K562 (cell line): Measurements from ENCODE around the gene R3HDM1. TPM values are rescaled to one million over a fixed set of nuclear protein-coding genes. Genes with fewer than 3 reads are reported as not detected.

ENCODE experiments used
- BCL6 ChIP-seq: fragments of 250-450 bp; sonication (Bioruptor Pico); IDR thresholded peaks from 2 replicates; pipeline ENCODE4 v1.4.0; 2020
- CBX3 ChIP-seq, 2 experiments: IDR thresholded peaks; 1 replicate in 1 of 2; 2 replicates in 1 of 2; pipeline ENCODE4 v1.6.1; 2012; ENCODE audit warnings: inconsistent platforms in 2 of 2, low read length in 2 of 2, borderline replicate concordance in 1 of 2, control low read depth in 1 of 2
- CTCF ChIP-seq, 3 experiments: IDR thresholded peaks in 2 of 3; conservative IDR thresholded peaks in 1 of 3; 2 replicates each; pipeline ENCODE4 v1.5.1; 2011 to 2012; ENCODE audit warnings: low read length in 3 of 3, mild to moderate bottlenecking in 3 of 3, control low read depth in 2 of 3, improper control_type of control experiment in 1 of 3, inconsistent platforms in 1 of 3, low read depth in 1 of 3, mixed read lengths in 1 of 3, moderate library complexity in 1 of 3; ENCODE audit not compliant: insufficient read depth in 2 of 3
- CUX1 ChIP-seq: fragments of 200-800 bp; sonication (Bioruptor generic); IDR thresholded peaks from 2 replicates; pipeline ENCODE4 v1.6.1; 2016; ENCODE audit warnings: missing genetic modification characterization, missing compliant biosample characterization
- EGR1 ChIP-seq: fragments of 450-650 bp; conservative IDR thresholded peaks from 2 replicates; pipeline ENCODE4 v1.6.1; 2017; ENCODE audit warnings: mild to moderate bottlenecking
- FOXJ3 ChIP-seq: sonication (generic); formaldehyde crosslinking; IDR thresholded peaks from 2 replicates; pipeline ENCODE4 v1.4.0; 2020; ENCODE audit warnings: mild to moderate bottlenecking, missing genetic modification reagents
- MAFK ChIP-seq: IDR thresholded peaks from 2 replicates; pipeline ENCODE4 v1.6.1; 2011; ENCODE audit warnings: low read length, improper control_type of control experiment
- MAX ChIP-seq: sonication (generic); formaldehyde crosslinking; IDR thresholded peaks from 2 replicates; pipeline ENCODE4 v1.9.0; 2022; ENCODE audit warnings: mild to moderate bottlenecking, missing genetic modification reagents
- POLR2AphosphoS5 ChIP-seq: IDR thresholded peaks from 2 replicates; pipeline ENCODE4 v1.6.1; 2011; ENCODE audit warnings: mild to moderate bottlenecking, low read depth, low read length, moderate library complexity; ENCODE audit not compliant: control insufficient read depth, insufficient read depth
- PREB ChIP-seq: sonication (generic); formaldehyde crosslinking; IDR thresholded peaks from 2 replicates; pipeline ENCODE4 v1.8.1; 2023; ENCODE audit warnings: mild to moderate bottlenecking, missing genetic modification reagents
- SIRT6 ChIP-seq: IDR thresholded peaks from one replicate; pipeline ENCODE4 v1.6.1; 2012; ENCODE audit warnings: low read depth, mild to moderate bottlenecking, control low read depth, inconsistent platforms, low read length, moderate library complexity
- TGIF2 ChIP-seq: sonication (generic); formaldehyde crosslinking; IDR thresholded peaks from 2 replicates; pipeline ENCODE4 v1.8.1; 2022; ENCODE audit warnings: mild to moderate bottlenecking, missing genetic modification reagents, moderate library complexity
- XRCC5 ChIP-seq: fragments of 200-400 bp; formaldehyde crosslinking; IDR thresholded peaks from 2 replicates; pipeline ENCODE4 v1.6.1; 2017; ENCODE audit warnings: low read depth, mild to moderate bottlenecking, low read length
- ZNF12 ChIP-seq: sonication (generic); formaldehyde crosslinking; IDR thresholded peaks from 2 replicates; pipeline ENCODE4 v1.4.0; 2020; ENCODE audit warnings: mild to moderate bottlenecking, missing genetic modification reagents
- ZNF197 ChIP-seq: fragments of 200-800 bp; sonication (Bioruptor generic); IDR thresholded peaks from 2 replicates; pipeline ENCODE4 v1.6.1; 2016; ENCODE audit warnings: low read depth, missing genetic modification characterization, missing compliant biosample characterization
- ZNF239 ChIP-seq: fragments of 250-450 bp; sonication (Bioruptor Pico); IDR thresholded peaks from 2 replicates; pipeline ENCODE4 v1.4.0; 2020; ENCODE audit warnings: mild to moderate bottlenecking
- ZNF263 ChIP-seq: sonication (generic); formaldehyde crosslinking; IDR thresholded peaks from 2 replicates; pipeline ENCODE4 v1.8.0; 2022; ENCODE audit warnings: mild to moderate bottlenecking, missing genetic modification reagents, borderline replicate concordance
- ZNF561 ChIP-seq: fragments of 450-650 bp; formaldehyde crosslinking; conservative IDR thresholded peaks from 2 replicates; pipeline ENCODE4 v1.4.0; 2020; ENCODE audit warnings: mild to moderate bottlenecking, moderate library complexity
- ZNF57 ChIP-seq: fragments of 450-650 bp; formaldehyde crosslinking; IDR thresholded peaks from 2 replicates; pipeline ENCODE4 v1.4.0; 2020; ENCODE audit warnings: mild to moderate bottlenecking, moderate library complexity
- polyA plus RNA-seq, 8 experiments: library from polyadenylated mRNA; depleted of rRNA in 4 of 8; stranded (reverse) in 5 of 8; unstranded in 3 of 8; fragments of >200 nt; fragmentation: Nextera tagmentation in 2 of 8; fragmentation: Illumina TruSeq in 1 of 8; extraction: Ambion mirVana in 2 of 8; extraction: Trizol in 1 of 8; gene quantifications; 2 replicates each; pipeline versions ENCODE4 v1.2.1 to v1.2.3, GENCODE V29; 2011 to 2014; ENCODE audit warnings: inconsistent platforms in 1 of 8, missing spikeins in 1 of 8
- total RNA-seq, 7 experiments: library from RNA; depleted of rRNA in 6 of 7; stranded (reverse); fragments of >200 nt in 6 of 7; fragmentation: Illumina TruSeq in 2 of 7; extraction: Trizol in 2 of 7; gene quantifications; 2 replicates each; pipeline versions ENCODE4 v1.2.1 to v1.2.3, GENCODE V29; 2011 to 2021; ENCODE audit warnings: low replicate concordance in 1 of 7

R3HDM1 gene
- total and polyA plus RNA-seq, 9 of the 15 experiments (the other 6 are each of a cell fraction or from before 2014, with no cell fraction given), result 12.4 to 89.4 (median 31.0) TPM

GRCh38 chr2:135531231-135532197 is at the start of gene R3HDM1 (continued):
- TF ChIP-seq CTCF (IDR thresholded peaks at IDR 0.05 in 2 of 3, conservative IDR thresholded peaks at IDR 0.05 in 1 of 3; ENCODE audit: insufficient read depth in 2 of 3, low read depth in 1 of 3, low read length in 3 of 3) (peak in 2 of 3 experiments; percentile 29 to 35; a peak in 4 of 6 replicates), SIRT6 (no peak), ZNF197 (no peak), ZNF57 (CRISPR knock-in tag) (no peak), CBX3 (IDR thresholded peaks at IDR 0.05; ENCODE audit: borderline replicate concordance in 1 of 2, low read length in 2 of 2) (no peak), ZNF263 (CRISPR knock-in tag) (peak; percentile 64; the same call in 1 of the 2 replicates), ZNF239 (CRISPR knock-in tag) (no peak), PREB (CRISPR knock-in tag) (no peak), ZNF561 (no peak), ZNF12 (CRISPR knock-in tag) (no peak), CUX1 (CRISPR knock-in tag) (no peak), MAFK (no peak), POLR2AphosphoS5 (no peak), TGIF2 (no peak; the same call in 1 of the 2 replicates), MAX (peak; percentile 2; the same call in 1 of the 2 replicates), XRCC5 (no peak), BCL6 (CRISPR knock-in tag) (no peak), EGR1 (peak; percentile 52), FOXJ3 (CRISPR knock-in tag) (no peak)
